Measurements from ENCODE around the gene LMF2. TPM values are rescaled to one million over a fixed set of nuclear protein-coding genes. Genes with fewer than 3 reads are reported as not detected.

The LMF2 gene
- total and polyA plus RNA-seq, 2 of the 8 experiments (the other 6 are each of a cell fraction or from before 2014, with no cell fraction given): 34.3 to 62.9 TPM

- TF ChIP-seq KDM4A (IDR thresholded peaks at IDR 0.05; ENCODE audit: low read depth, low read length, severe bottlenecking) (peak; percentile 51), JUND (IDR thresholded peaks at IDR 0.05; ENCODE audit: low read length) (no peak), TBP (IDR thresholded peaks at IDR 0.05; ENCODE audit: low read depth, low read length) (peak; percentile 51; the same call in 1 of the 2 replicates), SIX5 (IDR thresholded peaks at IDR 0.05; ENCODE audit: low read depth, low read length) (no peak), NRF1 (IDR thresholded peaks at IDR 0.05; ENCODE audit: low read depth, low read length) (peak; percentile 74), ASH2L (IDR thresholded peaks at IDR 0.05; ENCODE audit: low read length) (no peak), SP1 (IDR thresholded peaks at IDR 0.05; ENCODE audit: low read depth, low read length) (peak; percentile 58; the same call in 1 of the 2 replicates)
- TF ChIP-seq, protein P1, sequence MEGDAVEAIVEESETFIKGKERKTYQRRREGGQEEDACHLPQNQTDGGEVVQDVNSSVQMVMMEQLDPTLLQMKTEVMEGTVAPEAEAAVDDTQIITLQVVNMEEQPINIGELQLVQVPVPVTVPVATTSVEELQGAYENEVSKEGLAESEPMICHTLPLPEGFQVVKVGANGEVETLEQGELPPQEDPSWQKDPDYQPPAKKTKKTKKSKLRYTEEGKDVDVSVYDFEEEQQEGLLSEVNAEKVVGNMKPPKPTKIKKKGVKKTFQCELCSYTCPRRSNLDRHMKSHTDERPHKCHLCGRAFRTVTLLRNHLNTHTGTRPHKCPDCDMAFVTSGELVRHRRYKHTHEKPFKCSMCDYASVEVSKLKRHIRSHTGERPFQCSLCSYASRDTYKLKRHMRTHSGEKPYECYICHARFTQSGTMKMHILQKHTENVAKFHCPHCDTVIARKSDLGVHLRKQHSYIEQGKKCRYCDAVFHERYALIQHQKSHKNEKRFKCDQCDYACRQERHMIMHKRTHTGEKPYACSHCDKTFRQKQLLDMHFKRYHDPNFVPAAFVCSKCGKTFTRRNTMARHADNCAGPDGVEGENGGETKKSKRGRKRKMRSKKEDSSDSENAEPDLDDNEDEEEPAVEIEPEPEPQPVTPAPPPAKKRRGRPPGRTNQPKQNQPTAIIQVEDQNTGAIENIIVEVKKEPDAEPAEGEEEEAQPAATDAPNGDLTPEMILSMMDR (IDR thresholded peaks at IDR 0.05; ENCODE audit: control extremely low read depth in 1 of 3, insufficient read depth in 1 of 3, low read depth in 1 of 3, low read length in 3 of 3): 0 out of 4 replicates have a peak, but pooled peaks of 1 of the 3 experiments have one; percentile 6
- TF ChIP-seq, protein P2, sequence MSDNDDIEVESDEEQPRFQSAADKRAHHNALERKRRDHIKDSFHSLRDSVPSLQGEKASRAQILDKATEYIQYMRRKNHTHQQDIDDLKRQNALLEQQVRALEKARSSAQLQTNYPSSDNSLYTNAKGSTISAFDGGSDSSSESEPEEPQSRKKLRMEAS (IDR thresholded peaks at IDR 0.05): 0 out of 2 replicates have a peak, but pooled peaks have one; percentile 44
- TF ChIP-seq, protein P3, sequence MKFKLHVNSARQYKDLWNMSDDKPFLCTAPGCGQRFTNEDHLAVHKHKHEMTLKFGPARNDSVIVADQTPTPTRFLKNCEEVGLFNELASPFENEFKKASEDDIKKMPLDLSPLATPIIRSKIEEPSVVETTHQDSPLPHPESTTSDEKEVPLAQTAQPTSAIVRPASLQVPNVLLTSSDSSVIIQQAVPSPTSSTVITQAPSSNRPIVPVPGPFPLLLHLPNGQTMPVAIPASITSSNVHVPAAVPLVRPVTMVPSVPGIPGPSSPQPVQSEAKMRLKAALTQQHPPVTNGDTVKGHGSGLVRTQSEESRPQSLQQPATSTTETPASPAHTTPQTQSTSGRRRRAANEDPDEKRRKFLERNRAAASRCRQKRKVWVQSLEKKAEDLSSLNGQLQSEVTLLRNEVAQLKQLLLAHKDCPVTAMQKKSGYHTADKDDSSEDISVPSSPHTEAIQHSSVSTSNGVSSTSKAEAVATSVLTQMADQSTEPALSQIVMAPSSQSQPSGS (IDR thresholded peaks at IDR 0.05; ENCODE audit: low read length): no peak
These were observed 32.5 kb downstream of the LMF2 start, which contains the start of gene SBF1 (continued) for GRCh38 chr22:50474710-50475651.

Measured in H1 (cell line).